B cell (primary cell): Measurements from ENCODE around the gene ITGB8. TPM values are rescaled to one million over a fixed set of nuclear protein-coding genes. Genes with fewer than 3 reads are reported as not detected.

ENCODE experiments used
- ATAC-seq: fragments of 200-7000 bp; cut with Tn5 transposase; one replicate; pipeline ENCODE4 v1.10.0; 2021; ENCODE audit warnings: low read depth, mild to moderate bottlenecking, moderate number of reproducible peaks, moderate library complexity
- CTCF ChIA-PET: fragments of 350-600 bp; sonication (Branson Sonifier 250); formaldehyde crosslinking; loops from one replicate; lab custom pipeline; 2021; ENCODE audit warnings: antibody characterized with exemption, inconsistent platforms; lab: Charles Lee
- POLR2A ChIA-PET: fragments of 350-600 bp; sonication (Branson Sonifier 250); formaldehyde crosslinking; loops from one replicate; lab custom pipeline; 2021; ENCODE audit warnings: antibody characterized with exemption; lab: Charles Lee
- DNase-seq: peaks from one replicate; pipeline ENCODE4 v3.0.0; 2013
- H2AFZ ChIP-seq: 2 replicates; pipeline ENCODE4 v1.6.1; 2012; ENCODE audit warnings: mild to moderate bottlenecking, low read depth, low read length; ENCODE audit not compliant: insufficient read depth, poor library complexity, severe bottlenecking
- H3K27ac ChIP-seq, 2 donors: 1 replicate in 1 of 2; 2 replicates in 1 of 2; pipeline ENCODE4 v1.5.1; 2012 to 2013; ENCODE audit warnings: low read length in 2 of 2, mild to moderate bottlenecking in 2 of 2, moderate library complexity in 1 of 2
- H3K27me3 ChIP-seq, 4 experiments: fragments of 200-600 bp in 1 of 4; sonication (generic) in 1 of 4; replicated peaks in 1 of 4; 1 replicate in 2 of 4; 2 replicates in 2 of 4; pipeline versions ENCODE4 v1.6.1 to v1.7.0; 2013 to 2016; ENCODE audit warnings: low read length in 3 of 4, mild to moderate bottlenecking in 2 of 4, mixed read lengths in 1 of 4, moderate library complexity in 1 of 4; ENCODE audit not compliant: insufficient read depth in 4 of 4, control insufficient read depth in 3 of 4; ENCODE audit errors: control extremely low read depth in 1 of 4
- H3K36me3 ChIP-seq, 2 experiments: replicated peaks in 1 of 2; 1 replicate in 1 of 2; 2 replicates in 1 of 2; pipeline versions ENCODE4 v1.6.1 to v1.7.1; 2013; ENCODE audit warnings: low read length in 1 of 2; ENCODE audit not compliant: insufficient read depth in 2 of 2, control insufficient read depth in 1 of 2; ENCODE audit errors: control extremely low read depth in 1 of 2, extremely low read depth in 1 of 2
- H3K4me1 ChIP-seq, 2 donors: fragments of 200-600 bp in 1 of 2; sonication (generic) in 1 of 2; 1 replicate in 1 of 2; 2 replicates in 1 of 2; pipeline versions ENCODE4 v1.5.1 to v1.6.1; 2013 to 2017; ENCODE audit warnings: low read length in 2 of 2; ENCODE audit not compliant: control insufficient read depth in 2 of 2, insufficient read depth in 2 of 2
- H3K4me2 ChIP-seq: replicated peaks from 2 replicates; pipeline ENCODE3; 2012; ENCODE audit warnings: mild to moderate bottlenecking, low read depth, low read length; ENCODE audit not compliant: poor library complexity, severe bottlenecking
- H3K4me3 ChIP-seq, 5 experiments: fragments of 200-600 bp in 1 of 5; sonication (generic) in 1 of 5; 1 replicate in 3 of 5; 2 replicates in 2 of 5; pipeline versions ENCODE4 v1.5.1 to v1.7.0; 2011 to 2016; ENCODE audit warnings: low read length in 4 of 5, mild to moderate bottlenecking in 4 of 5, low read depth in 2 of 5, control low read depth in 1 of 5, moderate library complexity in 1 of 5; ENCODE audit not compliant: insufficient read depth in 1 of 5; ENCODE audit errors: control extremely low read depth in 1 of 5, extremely low read depth in 1 of 5
- H3K79me2 ChIP-seq: fragments of 200-600 bp; sonication (generic); one replicate; pipeline ENCODE4 v1.6.0; 2016; ENCODE audit warnings: low read length; ENCODE audit not compliant: control insufficient read depth, insufficient read depth
- H3K9ac ChIP-seq: fragments of 200-600 bp; sonication (generic); 2 replicates; pipeline ENCODE4 v1.6.1; 2017; ENCODE audit warnings: mild to moderate bottlenecking, low read length, moderate library complexity
- H3K9me3 ChIP-seq, 3 donors: one replicate each; pipeline versions ENCODE4 v1.6.1 to v1.7.1; 2013; ENCODE audit warnings: low read length in 2 of 3; ENCODE audit not compliant: control insufficient read depth in 2 of 3, insufficient read depth in 1 of 3; ENCODE audit errors: control extremely low read depth in 1 of 3
- H4K20me1 ChIP-seq: 2 replicates; pipeline ENCODE4 v1.6.0; 2012; ENCODE audit warnings: mild to moderate bottlenecking, low read length; ENCODE audit not compliant: insufficient read depth, control insufficient read depth, poor library complexity, severe bottlenecking
- H3K27ac Mint-ChIP-seq: one replicate; pipeline ENCODE4 v1.8.0; 2021; ENCODE audit warnings: mixed read lengths
- H3K27me3 Mint-ChIP-seq: one replicate; pipeline ENCODE4 v1.8.0; 2021; ENCODE audit warnings: mixed read lengths
- H3K4me1 Mint-ChIP-seq: one replicate; pipeline ENCODE4 v1.8.0; 2021; ENCODE audit warnings: mixed read lengths
- H3K4me3 Mint-ChIP-seq: one replicate; pipeline ENCODE4 v1.8.0; 2021; ENCODE audit warnings: mixed read lengths
- H3K9me3 Mint-ChIP-seq: one replicate; pipeline ENCODE4 v1.8.0; 2022; ENCODE audit warnings: mixed read lengths; ENCODE audit not compliant: insufficient read depth
- CTCF ChIP-seq: fragments of 200-600 bp; IDR thresholded peaks from one replicate; pipeline ENCODE4 v1.8.0; 2022; ENCODE audit warnings: antibody characterized with exemption, mild to moderate bottlenecking
- EZH2 ChIP-seq: IDR thresholded peaks from 2 replicates; pipeline ENCODE4 v1.6.1; 2012; ENCODE audit warnings: borderline replicate concordance, low read depth, mild to moderate bottlenecking, moderate library complexity, low read length; ENCODE audit not compliant: insufficient read depth, poor library complexity, severe bottlenecking
- WGBS: methylation state at CpG from one replicate; pipeline ENCODE4 v1.1.5; 2013; ENCODE audit warnings: missing lambda C conversion rate; ENCODE audit not compliant: insufficient coverage; 5-methylcytosine and 5-hydroxymethylcytosine counted together
- intact Hi-C: fragments of 100-400 bp; cut with micrococcal nuclease; formaldehyde crosslinking; loops from one replicate; pipeline ENCODE4 v1.10.0; 2022
- polyA plus RNA-seq: library from polyadenylated mRNA; depleted of rRNA; stranded (reverse); fragments of >200 nt; gene quantifications from 2 replicates; pipeline ENCODE4 v1.2.3, GENCODE V29; 2012
- total RNA-seq, 2 donors: library from RNA; stranded (reverse); fragments of 120-200 nt in 1 of 2; gene quantifications; 1 replicate in 1 of 2; 2 replicates in 1 of 2; pipeline versions ENCODE4 v1.2.3 to v1.2.4, GENCODE V29; 2013 to 2022

ITGB8 gene
- total and polyA plus RNA-seq, 2 donors (not counting 1 experiment from before 2014, with no cell fraction given) = 0.01 to 0.30 TPM

- no peak overlapping the region for H3K27ac ChIP-seq
- CTCF ChIA-PET = no interaction called here
- H3K4me1 Mint-ChIP-seq = peaks cover 20% of the 10 kb centered on the region
- H3K79me2 ChIP-seq = no peaks in the 10 kb centered on the region
- H3K36me3 ChIP-seq = no peaks in the 10 kb centered on the region
- H3K27me3 Mint-ChIP-seq = no peaks in the 10 kb centered on the region
- peaks cover 16 to 21% of the 10 kb centered on the region in 2 donors for H3K4me1 ChIP-seq
- intact Hi-C loops = no loop called here
- no peak for TF ChIP-seq EZH2
- TF ChIP-seq CTCF = no peak
- peak overlapping the region; percentile 51 for H3K4me3 Mint-ChIP-seq
- no peaks in the 10 kb centered on the region for H4K20me1 ChIP-seq
- no peak overlapping the region for H2AFZ ChIP-seq
- H3K4me3 ChIP-seq = no peak overlapping the region
- H3K4me2 ChIP-seq = no peak overlapping the region
- peaks cover 0 to 6% (median 0%) of the 10 kb centered on the region in 3 donors for H3K9me3 ChIP-seq
- peaks cover 0 to 9% (median 0%) of the 10 kb centered on the region in 4 experiments for H3K27me3 ChIP-seq
- H3K27ac Mint-ChIP-seq = no peak overlapping the region
- ATAC-seq (no peak), DNase-seq (no peak)
- H3K9ac ChIP-seq = no peak overlapping the region
- WGBS = 96% methylated on average over 10 of the region's 10 CpGs
- POLR2A ChIA-PET = no interaction called here
- no peaks in the 10 kb centered on the region for H3K9me3 Mint-ChIP-seq
These were observed 108.9 kb downstream of the ITGB8 start for GRCh38 chr7:20439416-20440185.

GRCh38 chr7:20440472-20441105, 109.9 kb downstream of the ITGB8 start:
- no peaks in the 10 kb centered on the region for H3K36me3 ChIP-seq
- no peak overlapping the region for H3K4me3 ChIP-seq
- no peak overlapping the region for H3K27ac ChIP-seq
- WGBS = 100% methylated on average over 1 of the region's 9 CpGs
- H2AFZ ChIP-seq = no peak overlapping the region
- no peak overlapping the region for H3K9ac ChIP-seq
- H4K20me1 ChIP-seq = no peaks in the 10 kb centered on the region
- H3K9me3 ChIP-seq = peaks cover 0 to 6% (median 0%) of the 10 kb centered on the region in 3 donors
- peaks cover 16 to 21% of the 10 kb centered on the region in 2 donors for H3K4me1 ChIP-seq
- peak; percentile 15 for DNase-seq
- ChIA-PET CTCF (interaction anchor here (1.1 kb wide), 1 partner anchor 282 kb away, joined by 3 read pairs; no protein-coding TSS in a partner anchor), POLR2A (no interaction called here)
- TF ChIP-seq EZH2 (no peak), CTCF (peak; percentile 26)
- peaks cover 0 to 9% (median 0%) of the 10 kb centered on the region in 4 experiments for H3K27me3 ChIP-seq
- H3K4me2 ChIP-seq = no peak overlapping the region
- no peaks in the 10 kb centered on the region for H3K9me3 Mint-ChIP-seq
- H3K27me3 Mint-ChIP-seq = no peaks in the 10 kb centered on the region
- no peak for ATAC-seq
- no peaks in the 10 kb centered on the region for H3K79me2 ChIP-seq
- H3K4me3 Mint-ChIP-seq = no peak overlapping the region
- intact Hi-C loops = no loop called here
- H3K27ac Mint-ChIP-seq = no peak overlapping the region
- H3K4me1 Mint-ChIP-seq = peaks cover 20% of the 10 kb centered on the region
